CD4-positive, alpha-beta T cell (primary cell): ENCODE measurements around the gene KLHDC4. TPM values are rescaled to one million over a fixed set of nuclear protein-coding genes. Genes with fewer than 3 reads are reported as not detected.

Experiments
- ATAC-seq: fragments of 200-7000 bp; cut with Tn5 transposase; one replicate; pipeline ENCODE4 v1.10.0; 2022; ENCODE audit warnings: mild to moderate bottlenecking; ENCODE audit not compliant: poor library complexity
- CTCF ChIA-PET: fragments of 350-600 bp; sonication (Branson Sonifier 250); formaldehyde crosslinking; loops from one replicate; lab custom pipeline; 2021; ENCODE audit warnings: antibody characterized with exemption, inconsistent platforms; lab: Charles Lee
- POLR2A ChIA-PET: fragments of 350-600 bp; sonication (Branson Sonifier 250); formaldehyde crosslinking; loops from one replicate; lab custom pipeline; 2021; ENCODE audit warnings: antibody characterized with exemption, inconsistent platforms; lab: Charles Lee
- DNase-seq, 14 experiments: peaks; one replicate each; pipeline ENCODE4 v3.0.0-alpha.2; 2013 to 2020; ENCODE audit warnings: mixed read lengths in 2 of 14
- H3K27ac ChIP-seq, 2 donors: one replicate each; pipeline versions ENCODE4 v1.5.1 to v1.7.0; 2013; ENCODE audit warnings: low read length in 2 of 2, low read depth in 1 of 2, mild to moderate bottlenecking in 1 of 2
- H3K27me3 ChIP-seq, 2 experiments: 1 replicate in 1 of 2; 2 replicates in 1 of 2; pipeline versions ENCODE4 v1.6.1 to v1.7.0; 2013; ENCODE audit warnings: low read length in 2 of 2, control low read depth in 1 of 2, mild to moderate bottlenecking in 1 of 2, moderate library complexity in 1 of 2; ENCODE audit not compliant: insufficient read depth in 2 of 2, control insufficient read depth in 1 of 2
- H3K36me3 ChIP-seq: one replicate; pipeline ENCODE4 v1.6.1; 2013; ENCODE audit warnings: low read length, control low read depth; ENCODE audit not compliant: insufficient read depth
- H3K4me1 ChIP-seq: one replicate; pipeline ENCODE4 v1.6.1; 2013; ENCODE audit warnings: low read length, control low read depth; ENCODE audit not compliant: insufficient read depth
- H3K4me3 ChIP-seq: one replicate; pipeline ENCODE4 v1.5.1; 2013; ENCODE audit warnings: mild to moderate bottlenecking, low read length, moderate library complexity
- H3K9me3 ChIP-seq, 2 experiments: 1 replicate in 1 of 2; 2 replicates in 1 of 2; pipeline versions ENCODE4 v1.6.1 to v1.7.0; 2013; ENCODE audit warnings: low read length in 2 of 2, mild to moderate bottlenecking in 2 of 2, control low read depth in 1 of 2, moderate library complexity in 1 of 2; ENCODE audit not compliant: control insufficient read depth in 1 of 2, insufficient read depth in 1 of 2
- H3K27ac Mint-ChIP-seq: one replicate; pipeline ENCODE4 v1.8.0; 2020; ENCODE audit warnings: mixed read lengths
- H3K27me3 Mint-ChIP-seq: one replicate; pipeline ENCODE4 v1.8.0; 2021; ENCODE audit warnings: mixed read lengths
- H3K36me3 Mint-ChIP-seq: one replicate; pipeline ENCODE4 v1.8.0; 2021; ENCODE audit warnings: low read depth, mixed read lengths
- H3K4me1 Mint-ChIP-seq: one replicate; pipeline ENCODE4 v1.8.0; 2021; ENCODE audit warnings: low read depth, mixed read lengths
- H3K4me3 Mint-ChIP-seq: one replicate; pipeline ENCODE4 v1.8.0; 2020; ENCODE audit warnings: mild to moderate bottlenecking, mixed read lengths
- H3K9me3 Mint-ChIP-seq: one replicate; pipeline ENCODE4 v1.8.0; 2020; ENCODE audit warnings: mixed read lengths
- intact Hi-C, 2 experiments: fragments of 100-400 bp; cut with DNase I in 1 of 2; cut with micrococcal nuclease in 1 of 2; formaldehyde crosslinking; loops; one replicate each; pipeline versions ENCODE4 v1.15.1 to v1.9.0; 2023 to 2025; cut with DNase I, micrococcal nuclease
- total RNA-seq, 174 experiments: library from RNA in 2 of 174; stranded (reverse) in 2 of 174; gene quantifications; one replicate each; pipeline ENCODE4 v1.2.3 and lab custom pipeline; 2021 to 2026
- TF ChIP-seq, protein P1 (sequence below): fragments of 200-600 bp; IDR thresholded peaks from one replicate; pipeline ENCODE4 v1.8.0; 2022; ENCODE audit warnings: antibody characterized with exemption, mild to moderate bottlenecking

Gene KLHDC4
- total RNA-seq, 2 experiments from 2014 or later, result 41.4 to 43.0 TPM

GRCh38 chr16:87698676-87699199, 67.0 kb downstream of the KLHDC4 start:
- Histone ChIP-seq H3K9me3 (no peaks in the 10 kb centered on the region), H3K36me3 (peaks cover 18% of the 10 kb centered on the region), H3K4me1 (peaks cover 42% of the 10 kb centered on the region), H3K4me3 (no peak overlapping the region), H3K27ac (no peak overlapping the region), H3K27me3 (no peaks in the 10 kb centered on the region)
- intact Hi-C loops, result no loop called here
- peaks cover 50% of the 10 kb centered on the region for H3K4me1 Mint-ChIP-seq
- peaks cover 15% of the 10 kb centered on the region for H3K36me3 Mint-ChIP-seq
- DNase-seq, result peak in 1 of 14 experiments; percentile 23
- H3K27ac Mint-ChIP-seq, result peak overlapping the region; percentile 67
- ChIA-PET POLR2A (no interaction called here), CTCF (no interaction called here)
- TF ChIP-seq, protein P1, sequence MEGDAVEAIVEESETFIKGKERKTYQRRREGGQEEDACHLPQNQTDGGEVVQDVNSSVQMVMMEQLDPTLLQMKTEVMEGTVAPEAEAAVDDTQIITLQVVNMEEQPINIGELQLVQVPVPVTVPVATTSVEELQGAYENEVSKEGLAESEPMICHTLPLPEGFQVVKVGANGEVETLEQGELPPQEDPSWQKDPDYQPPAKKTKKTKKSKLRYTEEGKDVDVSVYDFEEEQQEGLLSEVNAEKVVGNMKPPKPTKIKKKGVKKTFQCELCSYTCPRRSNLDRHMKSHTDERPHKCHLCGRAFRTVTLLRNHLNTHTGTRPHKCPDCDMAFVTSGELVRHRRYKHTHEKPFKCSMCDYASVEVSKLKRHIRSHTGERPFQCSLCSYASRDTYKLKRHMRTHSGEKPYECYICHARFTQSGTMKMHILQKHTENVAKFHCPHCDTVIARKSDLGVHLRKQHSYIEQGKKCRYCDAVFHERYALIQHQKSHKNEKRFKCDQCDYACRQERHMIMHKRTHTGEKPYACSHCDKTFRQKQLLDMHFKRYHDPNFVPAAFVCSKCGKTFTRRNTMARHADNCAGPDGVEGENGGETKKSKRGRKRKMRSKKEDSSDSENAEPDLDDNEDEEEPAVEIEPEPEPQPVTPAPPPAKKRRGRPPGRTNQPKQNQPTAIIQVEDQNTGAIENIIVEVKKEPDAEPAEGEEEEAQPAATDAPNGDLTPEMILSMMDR, result no peak
- no peak overlapping the region for H3K4me3 Mint-ChIP-seq
- H3K27me3 Mint-ChIP-seq, result no peaks in the 10 kb centered on the region
- ATAC-seq, result no peak
- H3K9me3 Mint-ChIP-seq, result no peaks in the 10 kb centered on the region

- Histone ChIP-seq H3K27ac (peak overlapping the region in 1 of 2 donors; percentile 26), H3K9me3 (no peaks in the 10 kb centered on the region), H3K4me3 (no peak overlapping the region), H3K4me1 (peaks cover 37% of the 10 kb centered on the region), H3K36me3 (peaks cover 13% of the 10 kb centered on the region), H3K27me3 (no peaks in the 10 kb centered on the region)
- ATAC-seq, result no peak
- no peak overlapping the region for H3K4me3 Mint-ChIP-seq
- ChIA-PET CTCF (no interaction called here), POLR2A (no interaction called here)
- no peak for DNase-seq
- H3K4me1 Mint-ChIP-seq, result peaks cover 46% of the 10 kb centered on the region
- H3K36me3 Mint-ChIP-seq, result peaks cover 13% of the 10 kb centered on the region
- no peaks in the 10 kb centered on the region for H3K27me3 Mint-ChIP-seq
- H3K9me3 Mint-ChIP-seq, result no peaks in the 10 kb centered on the region
- H3K27ac Mint-ChIP-seq, result peak overlapping the region; percentile 67
- TF ChIP-seq, protein P1, result no peak
- intact Hi-C loops, result no loop called here
Observed at GRCh38 chr16:87698241-87698640, 67.5 kb downstream of the KLHDC4 start.

DNA sequence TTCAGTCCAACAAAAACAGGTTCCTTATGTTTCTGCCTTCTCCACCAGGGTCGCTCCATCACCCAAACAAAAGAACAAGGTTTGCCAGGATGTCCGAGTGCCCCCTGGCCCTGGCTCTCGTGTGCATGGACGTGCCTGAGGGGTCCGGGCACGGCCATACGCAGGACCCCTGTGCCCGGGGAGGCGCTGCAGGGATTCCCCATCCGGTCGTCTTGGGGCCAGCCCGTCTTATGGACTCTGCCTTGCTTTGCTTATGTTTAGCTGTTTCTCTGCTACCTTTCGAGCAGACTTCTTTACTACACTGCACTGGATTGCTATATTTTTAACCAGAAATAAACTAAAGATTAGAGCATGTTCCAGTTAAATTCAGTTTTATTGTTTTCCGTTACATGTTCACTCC, 68.0 kb downstream of the KLHDC4 start:
- intact Hi-C loops, result no loop called here
- peaks cover 33% of the 10 kb centered on the region for H3K4me1 ChIP-seq
- DNase-seq, result no peak
- Mint-ChIP-seq H3K27me3 (no peaks in the 10 kb centered on the region), H3K4me3 (no peak overlapping the region), H3K27ac (peak overlapping the region; percentile 67), H3K36me3 (peaks cover 9% of the 10 kb centered on the region), H3K9me3 (no peaks in the 10 kb centered on the region), H3K4me1 (peaks cover 41% of the 10 kb centered on the region)
- H3K4me3 ChIP-seq, result no peak overlapping the region
- POLR2A ChIA-PET, result no interaction called here
- ATAC-seq, result no peak
- peaks cover 12% of the 10 kb centered on the region for H3K36me3 ChIP-seq
- CTCF ChIA-PET, result no interaction called here
- no peaks in the 10 kb centered on the region for H3K9me3 ChIP-seq
- TF ChIP-seq, protein P1, result no peak
- H3K27me3 ChIP-seq, result no peaks in the 10 kb centered on the region
- peak overlapping the region in 1 of 2 donors; percentile 26 for H3K27ac ChIP-seq
